HG03095 (cell line): ENCODE data around the gene ZNF333.
A peak's percentile ranks its signal among the peaks of the same experiment; 100 is the strongest.

Experiments used
- ATAC-seq: cut with Tn5 transposase; IDR thresholded peaks from one replicate; pipeline ENCODE4 v1.9.1; 2021; ENCODE audit warnings: moderate library complexity; ENCODE audit not compliant: unreplicated experiment

ZNF333 gene

GRCh38 chr19:14689598-14690503 is at the start of gene ZNF333:
ZNF333 (plus strand) TSS chr19:14690048; CDS start chr19:14693492, 3,444 bp downstream.
- peak; percentile 84 for ATAC-seq

GRCh38 chr19:14648506-14648905 is 41.3 kb upstream of the ZNF333 start:
- no peak for ATAC-seq

- ATAC-seq: no peak
Observed at GRCh38 chr19:14649020-14649419, 40.8 kb upstream of the ZNF333 start.

GRCh38 chr19:14650161-14650560 is 39.7 kb upstream of the ZNF333 start:
- no peak for ATAC-seq

- ATAC-seq: no peak
Observed at GRCh38 chr19:14654786-14655560, 34.9 kb upstream of the ZNF333 start.

GRCh38 chr19:14655726-14656125 is 34.1 kb upstream of the ZNF333 start:
- no peak for ATAC-seq

- no peak for ATAC-seq
Observed at GRCh38 chr19:14659874-14660489, 29.9 kb upstream of the ZNF333 start.

GRCh38 chr19:14661372-14661924 is 28.4 kb upstream of the ZNF333 start:
- no peak for ATAC-seq

GRCh38 chr19:14669940-14670339 is 19.9 kb upstream of the ZNF333 start:
- no peak for ATAC-seq

GRCh38 chr19:14670408-14670807 is 19.4 kb upstream of the ZNF333 start:
- ATAC-seq: no peak

- ATAC-seq: no peak
Observed at GRCh38 chr19:14672188-14672872, 17.5 kb upstream of the ZNF333 start.

- ATAC-seq: no peak
Observed at GRCh38 chr19:14673088-14673487, 16.8 kb upstream of the ZNF333 start.

GRCh38 chr19:14674764-14675163 is 15.1 kb upstream of the ZNF333 start, which contains the start of gene ADGRE3:
ADGRE3 (minus strand) TSS chr19:14674844; CDS start chr19:14674770, 74 bp downstream.
- no peak for ATAC-seq

GRCh38 chr19:14676762-14677161 is 13.1 kb upstream of the ZNF333 start:
- ATAC-seq: no peak

GRCh38 chr19:14677464-14677863 is 12.4 kb upstream of the ZNF333 start:
- ATAC-seq: no peak

GRCh38 chr19:14678199-14678598 is 11.6 kb upstream of the ZNF333 start:
- no peak for ATAC-seq

GRCh38 chr19:14682084-14682483 is 7.8 kb upstream of the ZNF333 start:
- no peak for ATAC-seq

GRCh38 chr19:14683439-14683838 is 6.4 kb upstream of the ZNF333 start:
- ATAC-seq: no peak

- no peak for ATAC-seq
Observed at GRCh38 chr19:14686411-14686810, 3.4 kb upstream of the ZNF333 start.

GRCh38 chr19:14694641-14695266 is 4.9 kb downstream of the ZNF333 start:
- ATAC-seq: no peak
